ENCODE results near the gene GPR39. TPM values are rescaled to one million over a fixed set of nuclear protein-coding genes. Genes with fewer than 3 reads are reported as not detected.

The GPR39 gene
- total RNA-seq, 1 donor from 2014 or later, result 9.0 TPM

- no peak overlapping the region for H3K4me3 ChIP-seq (ENCODE audit: low read depth, low read length)
- no peak for TF ChIP-seq CTCF (conservative IDR thresholded peaks at IDR 0.05; ENCODE audit: low read depth, low read length)
- no peak for DNase-seq (ENCODE audit: low read depth)
These were observed 9.4 kb downstream of the GPR39 start for GRCh38 chr2:132426033-132426432.

GRCh38 chr2:132426656-132427055, 10.1 kb downstream of the GPR39 start:
- no peak for TF ChIP-seq CTCF (conservative IDR thresholded peaks at IDR 0.05; ENCODE audit: low read depth, low read length)

GRCh38 chr2:132429351-132429750, 12.7 kb downstream of the GPR39 start:
- TF ChIP-seq CTCF (conservative IDR thresholded peaks at IDR 0.05; ENCODE audit: low read depth, low read length), result no peak
- no peak overlapping the region for H3K4me3 ChIP-seq (ENCODE audit: low read depth, low read length)
- no peak for DNase-seq (ENCODE audit: low read depth)

More at GRCh38 chr2:132426656-132427055, 10.1 kb downstream of the GPR39 start:
- DNase-seq (ENCODE audit: low read depth), result no peak
- no peak overlapping the region for H3K4me3 ChIP-seq (ENCODE audit: low read depth, low read length)

GRCh38 chr2:132429941-132430573, 13.5 kb downstream of the GPR39 start:
- H3K4me3 ChIP-seq (ENCODE audit: low read depth, low read length), result no peak overlapping the region
- TF ChIP-seq CTCF (conservative IDR thresholded peaks at IDR 0.05; ENCODE audit: low read depth, low read length), result no peak
- no peak for DNase-seq (ENCODE audit: low read depth)

GRCh38 chr2:132430895-132431294, 14.3 kb downstream of the GPR39 start:
- H3K4me3 ChIP-seq (ENCODE audit: low read depth, low read length), result no peak overlapping the region
- DNase-seq (ENCODE audit: low read depth), result no peak
- TF ChIP-seq CTCF (conservative IDR thresholded peaks at IDR 0.05; ENCODE audit: low read depth, low read length), result no peak

GRCh38 chr2:132437852-132438669, 21.5 kb downstream of the GPR39 start:
- DNase-seq (ENCODE audit: low read depth), result no peak
- no peak for TF ChIP-seq CTCF (conservative IDR thresholded peaks at IDR 0.05; ENCODE audit: low read depth, low read length)

More at GRCh38 chr2:132437852-132438669, 21.5 kb downstream of the GPR39 start:
- H3K4me3 ChIP-seq (ENCODE audit: low read depth, low read length), result no peak overlapping the region
